ENCODE data around the gene PRTN3.
"Not testable (repeated sequence)": the region's sequence is repeated elsewhere in the genome, so short reads cannot be mapped to it uniquely, and the experiment has no call there.

PRTN3 gene

DNA sequence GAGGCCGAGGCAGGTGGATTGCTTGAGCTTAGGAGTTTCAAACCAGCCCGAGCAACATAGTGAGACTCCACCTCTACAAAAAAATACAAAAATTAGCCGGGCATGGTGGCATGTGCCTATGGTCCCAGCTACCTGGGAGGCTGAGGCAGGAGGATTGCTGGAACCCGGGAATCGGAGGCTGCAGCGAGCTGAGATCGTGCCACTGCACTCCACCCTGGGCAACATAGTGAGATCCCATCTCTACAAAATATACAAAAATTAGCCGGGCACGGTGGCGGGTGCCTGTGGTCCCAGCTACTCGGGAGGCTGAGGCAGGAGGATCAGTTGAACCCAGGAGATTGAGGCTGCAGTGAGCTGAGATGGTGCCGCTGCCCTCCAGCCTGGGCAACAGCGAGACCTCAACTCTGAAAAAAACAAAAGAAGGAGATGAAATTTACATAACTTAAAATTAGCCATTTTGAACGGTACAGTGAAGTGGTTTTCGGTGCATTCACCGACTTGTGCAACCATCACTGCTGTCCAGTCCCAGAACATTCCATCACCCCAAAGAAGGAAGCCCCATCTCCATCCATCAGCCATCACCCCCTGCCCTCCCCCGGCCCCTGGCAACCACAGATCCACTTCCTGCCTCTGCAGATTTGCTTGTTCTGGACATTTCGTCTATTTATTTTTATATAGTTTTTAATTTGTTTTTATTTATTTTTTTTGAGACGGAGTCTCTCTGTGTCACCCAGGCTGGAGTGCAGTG lies 14.7 kb upstream of the PRTN3 start:
- DNase-seq (ENCODE audit: insufficient read length, low spot score) = no peak
- FAIRE-seq = no peak
- no peak for TF ChIP-seq POLR2AphosphoS5 (IDR thresholded peaks at IDR 0.05; ENCODE audit: low read depth, low read length)
- no peak for TF ChIP-seq POU2F2 (IDR thresholded peaks at IDR 0.05; ENCODE audit: low read depth, low read length)
- no peak for TF ChIP-seq SPI1 (IDR thresholded peaks at IDR 0.05; ENCODE audit: low read depth, low read length)
- no peak for TF ChIP-seq PAX5 (IDR thresholded peaks at IDR 0.05; ENCODE audit: insufficient read depth, low read length, severe bottlenecking)
- TF ChIP-seq POLR2A (IDR thresholded peaks at IDR 0.05; ENCODE audit: low read depth, low read length) = no peak
- TF ChIP-seq TAF1 (IDR thresholded peaks at IDR 0.05; ENCODE audit: low read depth, low read length) = no peak

DNA sequence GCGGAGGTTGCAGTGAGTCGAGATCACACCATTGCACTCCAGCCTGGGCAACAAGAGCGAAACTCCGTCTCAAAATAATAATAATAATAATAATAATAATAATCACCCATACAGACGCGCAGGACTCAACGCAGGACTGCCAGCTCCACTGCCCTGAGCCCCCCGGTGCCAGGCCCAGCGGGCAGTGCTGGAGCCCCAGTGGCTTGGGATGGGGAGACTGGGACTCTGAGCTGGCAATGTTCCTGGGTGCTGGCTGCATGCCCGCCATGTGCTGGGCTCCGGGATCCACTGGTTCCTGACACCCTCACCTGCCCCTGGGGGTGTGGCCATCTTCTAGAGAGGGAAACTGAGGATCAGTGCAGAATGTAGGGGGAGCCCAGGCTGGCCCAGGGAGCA lies 13.5 kb upstream of the PRTN3 start:
- no peak for TF ChIP-seq POU2F2 (IDR thresholded peaks at IDR 0.05; ENCODE audit: low read depth, low read length)
- no peak for TF ChIP-seq POLR2A (IDR thresholded peaks at IDR 0.05; ENCODE audit: low read depth, low read length)
- TF ChIP-seq PAX5 (IDR thresholded peaks at IDR 0.05; ENCODE audit: insufficient read depth, low read length, severe bottlenecking) = no peak
- TF ChIP-seq POLR2AphosphoS5 (IDR thresholded peaks at IDR 0.05; ENCODE audit: low read depth, low read length) = no peak
- no peak for TF ChIP-seq SPI1 (IDR thresholded peaks at IDR 0.05; ENCODE audit: low read depth, low read length)
- TF ChIP-seq TAF1 (IDR thresholded peaks at IDR 0.05; ENCODE audit: low read depth, low read length) = no peak
- no peak for FAIRE-seq
- no peak for DNase-seq (ENCODE audit: insufficient read length, low spot score)

DNA sequence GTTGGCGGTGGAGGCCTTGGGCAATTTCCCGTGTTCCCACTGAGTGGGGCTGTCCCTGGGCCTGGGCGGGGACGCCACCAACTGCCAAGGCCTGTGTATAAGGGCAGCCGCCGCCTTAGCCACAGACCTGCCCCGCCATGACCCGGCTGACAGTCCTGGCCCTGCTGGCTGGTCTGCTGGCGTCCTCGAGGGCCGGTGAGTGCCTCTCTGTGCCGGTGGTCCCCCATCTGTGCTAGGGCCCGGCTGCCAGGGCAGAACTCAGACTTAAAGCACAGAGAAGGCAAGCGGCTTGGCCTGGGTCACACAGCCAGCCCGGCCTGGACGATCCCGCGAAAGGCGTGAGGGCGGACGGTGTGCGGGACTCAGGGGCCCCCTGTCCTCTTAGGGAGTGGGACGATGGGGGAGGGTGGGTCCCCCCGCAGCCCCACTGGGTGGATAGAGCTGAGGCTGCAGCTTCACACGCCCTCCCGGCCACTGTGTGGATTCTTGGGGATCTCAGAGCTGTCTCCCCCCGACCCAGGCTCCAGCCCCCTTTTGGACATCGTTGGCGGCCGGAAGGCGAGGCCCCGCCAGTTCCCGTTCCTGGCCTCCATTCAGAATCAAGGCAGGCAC lies 13.0 kb upstream of the PRTN3 start, which contains the start of gene AZU1:
TSS of gene AZU1 (plus strand) at position 128 of the 612 bp plus-strand sequence. CDS start at position 138, 10 bp downstream.
- no peak for TF ChIP-seq SPI1 (IDR thresholded peaks at IDR 0.05; ENCODE audit: low read depth, low read length)
- no peak for TF ChIP-seq POU2F2 (IDR thresholded peaks at IDR 0.05; ENCODE audit: low read depth, low read length)
- TF ChIP-seq POLR2AphosphoS5 (IDR thresholded peaks at IDR 0.05; ENCODE audit: low read depth, low read length) = no peak
- no peak for TF ChIP-seq PAX5 (IDR thresholded peaks at IDR 0.05; ENCODE audit: insufficient read depth, low read length, severe bottlenecking)
- TF ChIP-seq TAF1 (IDR thresholded peaks at IDR 0.05; ENCODE audit: low read depth, low read length) = no peak
- no peak for TF ChIP-seq POLR2A (IDR thresholded peaks at IDR 0.05; ENCODE audit: low read depth, low read length)
- FAIRE-seq = no peak

DNA sequence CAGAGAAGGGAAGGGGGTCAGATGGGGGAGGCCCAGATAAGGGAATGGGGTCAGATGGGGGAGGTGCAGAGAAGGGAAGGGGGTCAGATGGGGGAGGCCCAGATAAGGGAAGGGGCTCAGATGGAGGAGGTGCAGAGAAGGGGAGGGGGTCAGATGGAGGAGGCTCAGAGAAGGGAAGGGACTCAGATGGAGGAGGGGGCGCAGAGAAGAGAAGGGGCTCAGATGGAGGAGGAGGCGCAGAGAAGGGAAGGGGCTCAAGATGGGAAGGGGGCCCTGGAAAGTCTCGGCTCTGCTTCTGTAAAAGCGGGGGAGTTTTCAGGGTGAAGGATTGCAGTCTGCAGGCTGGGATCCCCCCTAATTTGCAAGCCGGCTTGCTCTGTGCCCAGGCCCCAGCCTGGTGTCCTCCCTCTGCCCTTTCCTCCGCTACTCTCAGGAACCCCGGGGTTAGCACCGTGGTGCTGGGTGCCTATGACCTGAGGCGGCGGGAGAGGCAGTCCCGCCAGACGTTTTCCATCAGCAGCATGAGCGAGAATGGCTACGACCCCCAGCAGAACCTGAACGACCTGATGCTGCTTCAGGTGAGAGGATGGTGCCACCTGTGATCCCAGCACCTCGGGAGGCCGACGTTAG lies 11.6 kb upstream of the PRTN3 start:
- TF ChIP-seq PAX5 (IDR thresholded peaks at IDR 0.05; ENCODE audit: insufficient read depth, low read length, severe bottlenecking) (no peak), POU2F2 (IDR thresholded peaks at IDR 0.05; ENCODE audit: low read depth, low read length) (peak; percentile 61; the same call in 1 of the 2 replicates), POLR2AphosphoS5 (IDR thresholded peaks at IDR 0.05; ENCODE audit: low read depth, low read length) (no peak), POLR2A (IDR thresholded peaks at IDR 0.05; ENCODE audit: low read depth, low read length) (no peak), TAF1 (IDR thresholded peaks at IDR 0.05; ENCODE audit: low read depth, low read length) (no peak)
- FAIRE-seq (no peak), DNase-seq (ENCODE audit: insufficient read length, low spot score) (no peak)

More for the DNA sequence above, 13.0 kb upstream of the PRTN3 start, which contains the start of gene AZU1:
- no peak for DNase-seq (ENCODE audit: insufficient read length, low spot score)

DNA sequence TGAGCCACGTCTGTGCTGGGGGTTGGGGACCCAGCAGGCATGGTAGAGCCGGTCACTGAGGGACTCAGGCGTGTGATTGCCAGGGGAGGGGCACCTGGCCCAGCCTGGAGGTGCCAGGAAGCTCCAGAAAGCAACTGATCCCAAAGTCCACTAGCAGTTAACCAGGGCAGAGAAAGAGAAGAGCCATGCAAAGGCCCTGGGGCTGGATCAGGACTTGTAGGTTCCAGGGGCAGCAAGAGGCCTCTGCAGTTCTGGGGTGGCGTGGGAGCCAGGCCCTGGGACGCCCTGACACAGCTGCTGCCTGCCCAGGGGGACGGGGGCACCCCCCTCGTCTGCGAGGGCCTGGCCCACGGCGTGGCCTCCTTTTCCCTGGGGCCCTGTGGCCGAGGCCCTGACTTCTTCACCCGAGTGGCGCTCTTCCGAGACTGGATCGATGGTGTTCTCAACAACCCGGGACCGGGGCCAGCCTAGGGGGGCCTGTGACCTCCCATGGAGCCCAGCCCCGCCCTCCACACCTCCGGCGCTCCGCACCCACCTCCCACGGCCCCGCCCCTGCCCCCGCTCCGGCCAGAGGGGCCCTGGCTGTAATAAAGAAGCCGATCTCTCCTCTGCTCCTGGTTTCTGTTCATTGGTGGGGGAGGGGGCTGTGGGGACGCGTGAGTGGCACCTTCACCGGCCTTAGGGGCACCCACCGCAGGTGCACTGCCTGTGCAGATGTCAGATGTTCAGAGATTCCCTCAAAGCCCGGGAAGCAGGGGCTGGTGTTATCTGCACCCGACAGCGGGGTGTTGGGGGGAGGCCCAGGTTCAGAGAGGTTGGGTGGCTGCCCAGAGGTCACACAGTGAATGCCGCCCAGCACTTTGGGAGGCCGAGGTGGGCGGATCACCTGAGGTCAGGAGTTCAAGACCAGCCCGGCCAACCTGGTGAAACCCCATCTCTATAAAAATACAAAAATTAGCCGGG lies 9.1 kb upstream of the PRTN3 start:
- TF ChIP-seq POLR2A (IDR thresholded peaks at IDR 0.05; ENCODE audit: low read depth, low read length) (no peak), TAF1 (IDR thresholded peaks at IDR 0.05; ENCODE audit: low read depth, low read length) (no peak), POU2F2 (IDR thresholded peaks at IDR 0.05; ENCODE audit: low read depth, low read length) (no peak), POLR2AphosphoS5 (IDR thresholded peaks at IDR 0.05; ENCODE audit: low read depth, low read length) (no peak), PAX5 (IDR thresholded peaks at IDR 0.05; ENCODE audit: insufficient read depth, low read length, severe bottlenecking) (no peak), SPI1 (IDR thresholded peaks at IDR 0.05; ENCODE audit: low read depth, low read length) (no peak)
- DNase-seq (ENCODE audit: insufficient read length, low spot score) (no peak), FAIRE-seq (no peak)

DNA sequence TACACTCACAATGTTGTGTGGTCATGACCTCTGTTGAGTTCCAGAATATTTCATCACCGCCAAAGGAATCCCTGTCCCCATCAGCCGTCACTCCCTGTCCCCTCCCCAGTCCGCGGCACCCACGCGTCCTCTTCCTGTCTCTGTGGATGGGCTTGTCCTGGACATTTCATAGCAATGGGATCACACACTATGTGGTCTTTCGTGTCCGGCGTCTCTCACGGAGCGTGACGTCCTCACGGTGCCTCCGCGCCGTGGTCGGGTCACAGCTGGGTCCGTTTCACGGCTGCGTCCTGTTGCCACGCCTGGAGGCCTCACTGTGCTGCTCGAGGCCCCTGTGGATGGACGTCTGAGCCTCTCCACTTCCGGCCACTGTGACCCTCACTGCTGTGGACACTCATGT lies 6.6 kb upstream of the PRTN3 start:
- no peak for FAIRE-seq
- no peak for DNase-seq (ENCODE audit: insufficient read length, low spot score)
- TF ChIP-seq POLR2A (IDR thresholded peaks at IDR 0.05; ENCODE audit: low read depth, low read length) (no peak), SPI1 (IDR thresholded peaks at IDR 0.05; ENCODE audit: low read depth, low read length) (no peak), TAF1 (IDR thresholded peaks at IDR 0.05; ENCODE audit: low read depth, low read length) (no peak), PAX5 (IDR thresholded peaks at IDR 0.05; ENCODE audit: insufficient read depth, low read length, severe bottlenecking) (no peak), POLR2AphosphoS5 (IDR thresholded peaks at IDR 0.05; ENCODE audit: low read depth, low read length) (no peak), POU2F2 (IDR thresholded peaks at IDR 0.05; ENCODE audit: low read depth, low read length) (no peak)

DNA sequence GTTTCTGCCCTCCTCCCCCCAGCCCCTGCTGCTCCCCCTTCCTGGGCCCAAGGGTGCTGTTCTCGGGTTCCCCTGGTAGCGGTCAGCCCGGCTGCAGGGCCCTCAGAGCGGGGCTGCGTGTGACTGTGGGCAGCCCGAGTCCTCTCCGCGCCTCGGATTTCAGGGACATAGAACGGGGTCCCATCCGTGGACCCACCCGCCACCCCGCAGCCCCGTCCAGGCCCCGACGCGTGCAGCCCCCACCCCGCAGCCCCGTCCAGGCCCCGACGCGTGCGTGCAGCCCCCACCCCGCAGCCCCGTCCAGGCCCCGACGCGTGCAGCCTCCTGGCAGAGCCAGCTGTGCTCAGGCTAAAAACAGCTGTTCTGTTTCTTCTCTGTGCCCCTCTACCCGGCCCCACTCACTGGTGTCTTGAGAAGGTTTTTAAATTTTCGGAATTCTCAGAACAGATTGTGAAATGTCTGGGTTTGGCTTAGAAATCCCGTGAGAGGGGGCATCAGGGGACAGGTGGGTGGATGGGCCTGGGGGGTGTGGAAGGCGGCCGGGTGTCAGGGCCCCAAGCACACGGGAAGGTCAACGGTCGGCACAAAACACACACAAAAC lies 5.5 kb upstream of the PRTN3 start:
- FAIRE-seq = no peak
- TF ChIP-seq SPI1 (IDR thresholded peaks at IDR 0.05; ENCODE audit: low read depth, low read length) (no peak), POU2F2 (IDR thresholded peaks at IDR 0.05; ENCODE audit: low read depth, low read length) (no peak), POLR2AphosphoS5 (IDR thresholded peaks at IDR 0.05; ENCODE audit: low read depth, low read length) (no peak), PAX5 (IDR thresholded peaks at IDR 0.05; ENCODE audit: insufficient read depth, low read length, severe bottlenecking) (no peak), TAF1 (IDR thresholded peaks at IDR 0.05; ENCODE audit: low read depth, low read length) (no peak), POLR2A (IDR thresholded peaks at IDR 0.05; ENCODE audit: low read depth, low read length) (no peak)
- DNase-seq (ENCODE audit: insufficient read length, low spot score) = no peak

DNA sequence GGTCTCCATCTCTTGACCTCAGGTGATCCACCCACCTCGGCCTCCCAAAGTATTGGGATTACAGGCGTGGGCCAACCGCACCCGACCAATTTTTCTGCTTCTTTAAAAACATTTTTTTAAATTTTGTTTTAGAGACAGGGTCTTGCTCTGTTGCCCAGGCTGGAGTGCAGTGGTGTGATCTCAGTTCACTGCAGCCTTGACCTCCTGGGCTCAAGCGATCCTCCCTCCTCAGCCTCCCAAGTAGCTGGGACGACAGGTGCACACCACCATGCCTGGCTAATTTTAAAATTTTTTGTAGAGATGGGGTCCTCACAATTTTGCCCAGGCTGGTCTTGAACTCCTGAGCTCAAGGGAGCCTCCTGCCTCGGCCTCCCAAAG lies 2.0 kb downstream of the PRTN3 start:
- FAIRE-seq; DNase-seq (ENCODE audit: insufficient read length, low spot score): not testable (repeated sequence)

Data from GM12891 (cell line).